ENCODE results near the gene DLG3. TPM values are rescaled to one million over a fixed set of nuclear protein-coding genes. Genes with fewer than 3 reads are reported as not detected.

The DLG3 gene
- total RNA-seq, 2 experiments from 2014 or later, result 35.1 to 39.0 TPM

Other genes with a start within 250 kb of the DLG3 start
- gene AWAT1, start 210.2 kb upstream of the DLG3 start, total RNA-seq, result not detected
- under 1 TPM in 1 of 2 experiments, not detected in 1; 0.34 TPM for gene P2RY4, start 184.6 kb upstream of the DLG3 start, total RNA-seq
- not detected for gene ARR3, start 176.5 kb upstream of the DLG3 start, total RNA-seq
- not detected for gene RAB41, start 162.7 kb upstream of the DLG3 start, total RNA-seq
- gene PDZD11, start 154.9 kb upstream of the DLG3 start, total RNA-seq, result 10 to 100 TPM; 27.0 to 28.0 TPM
- gene KIF4A, start 154.7 kb upstream of the DLG3 start, total RNA-seq, result 10 to 100 TPM; 18.7 to 19.7 TPM
- gene GDPD2, start 21.5 kb upstream of the DLG3 start, total RNA-seq, result not detected